HG02973 (cell line): ENCODE data around the gene PEPD.

Experiments used
- ATAC-seq: cut with Tn5 transposase; IDR thresholded peaks from one replicate; pipeline ENCODE4 v1.9.1; 2021; ENCODE audit warnings: moderate library complexity; ENCODE audit not compliant: unreplicated experiment

Gene PEPD

GRCh38 chr19:33442706-33443105 is 78.9 kb downstream of the PEPD start:
- ATAC-seq = no peak

- no peak for ATAC-seq
Measured at GRCh38 chr19:33441828-33442227, 79.8 kb downstream of the PEPD start.

DNA sequence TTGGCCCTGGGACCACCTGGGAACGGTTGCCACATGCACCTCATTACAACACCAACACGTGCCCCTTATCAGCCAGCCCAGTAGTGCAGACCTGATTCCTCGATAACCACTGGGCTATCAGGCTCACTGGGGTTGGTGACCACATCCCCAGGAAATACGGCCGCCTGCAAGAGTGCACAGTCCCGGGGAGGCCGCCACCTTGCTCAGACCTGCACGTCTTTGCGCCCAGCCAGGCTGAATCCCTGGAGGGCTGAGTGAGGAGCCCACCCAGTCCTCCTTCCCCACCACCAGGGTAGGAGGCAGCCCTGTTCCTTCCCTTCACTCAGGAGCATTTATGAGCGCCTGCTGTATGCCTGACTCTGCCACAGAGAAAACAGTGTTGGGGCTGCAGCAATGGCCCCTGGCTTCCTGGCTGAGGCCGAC is 80.3 kb downstream of the PEPD start:
- ATAC-seq = no peak

- no peak for ATAC-seq
Measured at GRCh38 chr19:33440682-33441081, 80.9 kb downstream of the PEPD start.

GRCh38 chr19:33440241-33440640 is 81.3 kb downstream of the PEPD start:
- ATAC-seq = no peak

DNA sequence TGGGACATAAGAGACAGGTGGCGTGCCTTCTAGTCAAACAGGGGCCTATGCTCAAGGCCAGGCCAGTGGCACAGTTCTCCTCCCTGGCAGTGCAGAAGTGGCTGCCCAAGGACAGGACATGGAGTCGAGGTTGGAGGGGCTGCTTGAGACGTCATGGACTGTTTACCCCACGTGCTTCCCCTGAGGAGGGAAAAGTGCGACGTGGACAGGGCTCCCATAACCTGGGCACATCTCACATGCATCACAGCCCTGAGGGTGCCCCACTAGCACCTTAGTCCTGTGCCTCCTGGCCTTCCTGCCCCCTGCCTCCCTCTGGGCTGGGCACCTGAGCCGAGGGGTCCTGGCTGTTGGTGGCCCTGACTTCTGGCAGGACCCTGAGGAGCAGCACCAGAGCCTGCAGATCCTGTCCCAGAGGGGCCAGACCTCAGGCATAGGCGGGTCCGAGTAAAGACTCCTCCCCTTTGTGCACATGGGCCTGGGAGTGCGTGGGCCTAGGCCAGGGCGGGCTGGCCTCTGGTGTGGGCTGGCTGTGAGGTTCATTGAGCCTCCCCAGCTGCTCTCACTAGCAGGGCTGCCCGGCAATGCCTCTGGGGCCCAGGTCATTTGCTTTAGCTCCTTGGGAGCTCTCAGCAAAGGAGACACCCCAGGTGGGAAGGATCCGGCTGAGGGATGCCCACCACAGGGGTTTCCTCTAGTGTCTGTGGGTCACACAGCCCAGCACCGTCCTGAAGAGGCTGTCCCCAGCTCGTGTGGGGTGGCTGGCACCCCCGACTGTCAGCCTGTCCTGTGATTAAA is 82.4 kb downstream of the PEPD start:
- ATAC-seq = no peak

GRCh38 chr19:33437821-33438671 is 83.5 kb downstream of the PEPD start:
- no peak for ATAC-seq

DNA sequence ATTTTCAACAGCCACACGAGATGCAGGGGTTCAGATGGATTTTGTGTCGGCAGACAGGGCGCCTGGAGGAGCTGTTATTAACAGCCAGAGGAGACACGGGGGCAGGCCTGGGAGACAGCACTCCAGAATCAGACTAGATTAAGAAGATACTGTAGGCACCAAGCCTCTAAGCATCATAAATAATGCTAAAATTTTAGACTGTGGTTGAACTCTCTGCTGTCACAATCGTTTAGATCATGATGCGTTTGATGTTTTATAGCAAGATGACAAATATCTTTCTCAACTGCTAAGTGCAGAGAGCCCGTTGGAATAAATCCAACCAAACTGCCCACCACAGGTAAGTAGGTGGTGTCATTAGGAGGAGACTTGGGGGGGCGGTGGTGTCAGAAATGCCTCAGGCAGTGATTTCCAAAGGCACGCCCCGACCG is 84.2 kb downstream of the PEPD start:
- ATAC-seq = no peak

- no peak for ATAC-seq
Measured at GRCh38 chr19:33436360-33437345, 84.9 kb downstream of the PEPD start.

- ATAC-seq = no peak
Measured at GRCh38 chr19:33435706-33436359, 85.8 kb downstream of the PEPD start.

GRCh38 chr19:33434886-33435705 is 86.5 kb downstream of the PEPD start:
- no peak for ATAC-seq

GRCh38 chr19:33434069-33434885 is 87.3 kb downstream of the PEPD start:
- ATAC-seq = no peak

- no peak for ATAC-seq
Measured at GRCh38 chr19:33432446-33433170, 89.0 kb downstream of the PEPD start.

GRCh38 chr19:33432015-33432414 is 89.6 kb downstream of the PEPD start:
- no peak for ATAC-seq

DNA sequence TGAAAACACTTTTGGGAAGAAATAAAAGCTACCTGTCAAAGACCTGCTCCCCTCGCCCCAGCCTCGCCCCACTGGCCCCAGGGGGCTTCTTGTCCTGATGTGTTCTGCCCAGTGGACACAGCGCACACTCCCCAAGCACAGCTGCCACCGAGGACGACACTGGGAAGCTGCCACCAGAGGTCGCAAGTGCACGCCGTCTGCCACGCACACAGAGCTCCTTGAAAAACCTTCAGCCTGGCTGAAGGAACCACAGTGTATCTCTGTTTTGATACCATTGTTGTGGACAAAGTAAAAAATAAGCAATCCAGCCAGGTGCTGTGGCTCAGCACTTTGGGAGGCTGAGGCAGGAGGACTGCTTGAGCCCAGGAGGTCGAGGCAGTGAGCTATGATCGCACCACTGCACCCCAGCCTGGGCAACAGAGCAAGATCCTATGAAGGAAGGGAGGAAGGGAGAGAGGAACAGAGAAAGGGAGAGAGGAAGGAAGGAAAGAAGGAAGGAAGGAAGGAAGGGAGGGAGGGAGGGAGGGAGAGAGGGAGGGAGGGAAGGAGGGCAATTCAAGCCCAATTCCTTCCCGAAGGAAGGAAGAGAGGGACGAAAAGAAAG is 90.8 kb downstream of the PEPD start:
- no peak for ATAC-seq

- no peak for ATAC-seq
Measured at GRCh38 chr19:33429891-33430673, 91.5 kb downstream of the PEPD start.

DNA sequence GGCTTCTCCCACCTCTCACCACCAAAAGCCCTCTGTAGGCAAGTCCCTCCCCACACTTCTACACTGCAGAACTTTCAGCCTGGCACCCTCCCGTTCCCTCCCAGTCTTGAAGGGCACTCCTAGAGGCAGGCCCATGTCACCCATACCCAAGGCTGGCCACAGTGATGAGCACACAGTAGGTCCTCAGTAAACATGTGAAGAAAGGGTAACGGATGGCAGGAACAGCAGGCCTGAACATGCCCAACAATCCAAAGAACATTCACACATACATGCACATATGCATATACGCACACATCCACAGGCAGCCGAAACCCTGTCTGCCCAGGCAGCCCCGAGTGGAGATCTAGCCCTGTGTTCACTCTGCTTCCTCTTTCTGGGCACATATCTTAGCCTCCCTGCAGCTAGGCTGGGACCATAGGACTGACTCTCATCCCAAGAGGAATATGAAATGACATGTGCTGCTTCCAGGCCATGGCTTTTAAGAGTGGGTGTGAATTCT is 92.9 kb downstream of the PEPD start:
- ATAC-seq = no peak
